HCT116 (cell line): ENCODE measurements around the gene MYO3B. TPM values are rescaled to one million over a fixed set of nuclear protein-coding genes. Genes with fewer than 3 reads are reported as not detected.

Source experiments
- ATAC-seq: fragments of 200-7000 bp; cut with Tn5 transposase; 2 replicates; pipeline ENCODE4 v1.9.1; 2020; ENCODE audit warnings: mild to moderate bottlenecking, moderate library complexity
- BruUV-seq: library from RNA; stranded (reverse); fragments of 400-500 nt; replicated peaks from 2 replicates; lab custom pipeline; 2021; lab: Mats Ljungman, UMichigan
- CTCF ChIA-PET: fragments of 300-600 bp; sonication (Branson Sonifier 250); formaldehyde crosslinking; loops from one replicate; lab custom pipeline; 2021; ENCODE audit warnings: antibody characterized with exemption; lab: Charles Lee
- POLR2A ChIA-PET: fragments of 300-600, 350-600 bp; sonication (Branson Sonifier 250); formaldehyde crosslinking; loops from one replicate; lab custom pipeline; 2021; ENCODE audit warnings: antibody characterized with exemption; lab: Charles Lee
- RAD21 ChIA-PET, 2 experiments: fragments of 300-600 bp; sonication (Branson Sonifier 250); formaldehyde crosslinking; loops; one replicate each; lab custom pipeline; 2023; ENCODE audit warnings: low total read pairs in 2 of 2; ENCODE audit not compliant: uncharacterized antibody in 2 of 2, unreplicated experiment in 2 of 2, low non-redundant PET in 1 of 2; lab: Charles Lee
- DNase-seq: peaks from one replicate; pipeline ENCODE4 v3.0.0-alpha.2; 2010; ENCODE audit warnings: low read depth, low spot score
- H2AFZ ChIP-seq: fragments of 200-600 bp; shearing (Covaris generic), sonication (generic); 2 replicates; pipeline ENCODE4 v1.6.1; 2017; ENCODE audit warnings: low read depth, mixed run types, mixed read lengths, antibody characterized with exemption, low read length; ENCODE audit not compliant: poor library complexity, severe bottlenecking
- H3K27ac ChIP-seq: 2 replicates; pipeline ENCODE4 v1.5.1; 2012; ENCODE audit warnings: low read depth, low read length
- H3K27me3 ChIP-seq: fragments of 200-600 bp; sonication (generic); 2 replicates; pipeline ENCODE4 v1.6.1; 2016; ENCODE audit warnings: mixed run types, low read length, mixed read lengths; ENCODE audit not compliant: insufficient read depth
- H3K36me3 ChIP-seq, 2 experiments: fragments of 200-500 bp in 1 of 2; fragments of 200-600 bp in 1 of 2; sonication (Bioruptor generic) in 1 of 2; sonication (generic) in 1 of 2; 2 replicates each; pipeline versions ENCODE4 v1.5.1 to v1.6.1; 2014 to 2016; ENCODE audit warnings: low read length in 2 of 2, inconsistent platforms in 1 of 2, mixed read lengths in 1 of 2, mixed run types in 1 of 2; ENCODE audit not compliant: insufficient read depth in 2 of 2, control insufficient read depth in 1 of 2
- H3K4me1 ChIP-seq, 2 experiments: fragments of 200-600 bp in 1 of 2; sonication (generic) in 1 of 2; 2 replicates each; pipeline versions ENCODE4 v1.5.1 to v1.6.1; 2012 to 2017; ENCODE audit warnings: low read length in 2 of 2, inconsistent platforms in 1 of 2, mild to moderate bottlenecking in 1 of 2, mixed read lengths in 1 of 2, mixed run types in 1 of 2, moderate library complexity in 1 of 2; ENCODE audit not compliant: insufficient read depth in 2 of 2, control insufficient read depth in 1 of 2
- H3K4me2 ChIP-seq: fragments of 200-600 bp; sonication (generic); 2 replicates; pipeline ENCODE4 v1.6.1; 2017; ENCODE audit warnings: mixed run types, low read length, mixed read lengths
- H3K4me3 ChIP-seq, 2 experiments: fragments of 200-600 bp in 1 of 2; sonication (generic) in 1 of 2; replicated peaks in 1 of 2; 2 replicates each; pipeline ENCODE4 v1.5.1; 2011 to 2016; ENCODE audit warnings: low read length in 2 of 2, control low read depth in 1 of 2, low read depth in 1 of 2, mild to moderate bottlenecking in 1 of 2, mixed read lengths in 1 of 2, mixed run types in 1 of 2
- H3K79me2 ChIP-seq: fragments of 200-600 bp; sonication (generic); 2 replicates; pipeline ENCODE4 v1.6.1; 2017; ENCODE audit warnings: mild to moderate bottlenecking, mixed run types, low read length, moderate library complexity, mixed read lengths; ENCODE audit not compliant: insufficient read depth
- H3K9ac ChIP-seq: fragments of 200-600 bp; sonication (generic); 2 replicates; pipeline ENCODE4 v1.6.1; 2016; ENCODE audit warnings: low read length, mixed read lengths
- H3K9me2 ChIP-seq: fragments of 200-600 bp; sonication (generic), shearing (Covaris generic); 2 replicates; pipeline ENCODE4 v1.6.1; 2017; ENCODE audit warnings: mixed run types, mild to moderate bottlenecking, moderate library complexity; ENCODE audit not compliant: insufficient read depth
- H3K9me3 ChIP-seq, 2 experiments: fragments of 200-500 bp in 1 of 2; fragments of 200-600 bp in 1 of 2; sonication (Bioruptor generic) in 1 of 2; sonication (generic) in 1 of 2; 2 replicates each; pipeline ENCODE4 v1.6.1; 2014 to 2017; ENCODE audit warnings: low read length in 2 of 2, mixed read lengths in 2 of 2, inconsistent platforms in 1 of 2, low read depth in 1 of 2, mild to moderate bottlenecking in 1 of 2, mixed run types in 1 of 2, moderate library complexity in 1 of 2; ENCODE audit not compliant: control insufficient read depth in 1 of 2, insufficient read depth in 1 of 2
- H4K20me1 ChIP-seq: fragments of 200-600 bp; sonication (generic), shearing (Covaris generic); 2 replicates; pipeline ENCODE4 v1.6.1; 2017; ENCODE audit warnings: mixed run types, mild to moderate bottlenecking, moderate library complexity; ENCODE audit not compliant: insufficient read depth
- ATF3 ChIP-seq: IDR thresholded peaks from 2 replicates; pipeline ENCODE4 v1.6.1; 2012
- CBX3 ChIP-seq: IDR thresholded peaks from 2 replicates; pipeline ENCODE4 v1.6.1; 2012; ENCODE audit warnings: low read depth
- CEBPB ChIP-seq: IDR thresholded peaks from 2 replicates; pipeline ENCODE4 v1.6.1; 2012; ENCODE audit warnings: low read depth
- CTCF ChIP-seq, 3 experiments: fragments of 200-600 bp in 1 of 3; sonication (generic) in 1 of 3; IDR thresholded peaks in 2 of 3; conservative IDR thresholded peaks in 1 of 3; 2 replicates each; pipeline ENCODE4 v1.5.1; 2012 to 2017; ENCODE audit warnings: low read depth in 2 of 3, low read length in 2 of 3, antibody characterized with exemption in 1 of 3, borderline replicate concordance in 1 of 3, control low read depth in 1 of 3, mild to moderate bottlenecking in 1 of 3, mixed read lengths in 1 of 3, mixed run types in 1 of 3, moderate library complexity in 1 of 3; ENCODE audit not compliant: insufficient read depth in 1 of 3
- EGR1 ChIP-seq: IDR thresholded peaks from 2 replicates; pipeline ENCODE4 v1.6.1; 2012; ENCODE audit warnings: low read depth
- ELF1 ChIP-seq: IDR thresholded peaks from 2 replicates; pipeline ENCODE4 v1.6.1; 2012; ENCODE audit warnings: low read depth, borderline replicate concordance
- EZH2 ChIP-seq: fragments of 200-600 bp; sonication (generic); IDR thresholded peaks from 2 replicates; pipeline ENCODE4 v1.6.1; 2017; ENCODE audit warnings: antibody characterized with exemption, mixed run types
- FOSL1 ChIP-seq: IDR thresholded peaks from 2 replicates; pipeline ENCODE4 v1.6.1; 2012; ENCODE audit warnings: low read depth
- MAX ChIP-seq: IDR thresholded peaks from 2 replicates; pipeline ENCODE4 v1.6.1; 2012
- POLR2AphosphoS5 ChIP-seq: IDR thresholded peaks from 2 replicates; pipeline ENCODE4 v1.6.1; 2011; ENCODE audit warnings: mild to moderate bottlenecking, low read depth, low read length, moderate library complexity
- RAD21 ChIP-seq: IDR thresholded peaks from 2 replicates; pipeline ENCODE4 v1.6.1; 2012; ENCODE audit warnings: low read depth, mild to moderate bottlenecking
- REST ChIP-seq: IDR thresholded peaks from 2 replicates; pipeline ENCODE4 v1.6.1; 2012; ENCODE audit warnings: low read depth
- SIN3A ChIP-seq: IDR thresholded peaks from 2 replicates; pipeline ENCODE4 v1.6.1; 2012; ENCODE audit warnings: low read depth
- TCF7L2 ChIP-seq: IDR thresholded peaks from 2 replicates; pipeline ENCODE4 v1.7.0; 2011; ENCODE audit warnings: borderline replicate concordance, inconsistent platforms; ENCODE audit not compliant: insufficient read depth, insufficient read length; ENCODE audit errors: extremely low read depth
- YY1 ChIP-seq: IDR thresholded peaks from 2 replicates; pipeline ENCODE4 v1.6.1; 2011; ENCODE audit warnings: low read length, low read depth, moderate library complexity, mild to moderate bottlenecking; ENCODE audit not compliant: insufficient replicate concordance; ENCODE audit errors: extremely low read depth
- ZBTB33 ChIP-seq: IDR thresholded peaks from 2 replicates; pipeline ENCODE4 v1.6.1; 2011; ENCODE audit warnings: mild to moderate bottlenecking, low read length, moderate library complexity; ENCODE audit not compliant: insufficient replicate concordance; ENCODE audit errors: extremely low read depth
- ZFX ChIP-seq: fragments of 450-650 bp; IDR thresholded peaks from 2 replicates; pipeline ENCODE4 v1.6.1; 2017
- ZNF274 ChIP-seq: fragments of 200-500 bp; sonication (Bioruptor generic); IDR thresholded peaks from 2 replicates; pipeline ENCODE4 v1.6.1; 2014; ENCODE audit warnings: mild to moderate bottlenecking, low read depth, low read length, inconsistent platforms
- intact Hi-C: fragments of 100-400 bp; cut with micrococcal nuclease; formaldehyde crosslinking; loops from 2 replicates; pipeline ENCODE4 v1.10.0; 2022
- total RNA-seq: library from RNA; stranded (reverse); gene quantifications from one replicate; pipeline ENCODE4 v1.2.1, GENCODE V29; 2021; ENCODE audit not compliant: unreplicated experiment

The MYO3B gene
- total RNA-seq, 1 experiment from 2014 or later = not detected

GRCh38 chr2:170341684-170342623, 164.0 kb downstream of the MYO3B start:
- no TSS peak for BruUV-seq
- H3K9me3 ChIP-seq = no peaks in the 10 kb centered on the region
- ChIA-PET POLR2A (no interaction called here), CTCF (interaction anchor here (0.7 to 1.4 kb wide), 3 partner anchors 18 to 474 kb away, joined by 3 to 4 read pairs (median 3); no protein-coding TSS in a partner anchor), RAD21 (no interaction called here)
- no peak overlapping the region for H3K9ac ChIP-seq
- H3K4me1 ChIP-seq = no peaks in the 10 kb centered on the region
- DNase-seq = no peak
- H3K27me3 ChIP-seq = no peaks in the 10 kb centered on the region
- no peak overlapping the region for H3K4me2 ChIP-seq
- no peak for ATAC-seq
- H3K9me2 ChIP-seq = no peaks in the 10 kb centered on the region
- H2AFZ ChIP-seq = no peak overlapping the region
- no peaks in the 10 kb centered on the region for H3K79me2 ChIP-seq
- H4K20me1 ChIP-seq = no peaks in the 10 kb centered on the region
- H3K36me3 ChIP-seq = no peaks in the 10 kb centered on the region
- intact Hi-C loops = no loop called here
- no peak overlapping the region for H3K27ac ChIP-seq
- H3K4me3 ChIP-seq = no peak overlapping the region
- no peak for TF ChIP-seq CBX3
- TF ChIP-seq RAD21 = no peak
- no peak for TF ChIP-seq ZBTB33
- TF ChIP-seq CTCF (IDR thresholded peaks at IDR 0.05 in 2 of 3, conservative IDR thresholded peaks at IDR 0.05 in 1 of 3; ENCODE audit: borderline replicate concordance in 1 of 3, insufficient read depth in 1 of 3, low read depth in 2 of 3, low read length in 2 of 3) = no peak
- no peak for TF ChIP-seq REST
- TF ChIP-seq ZFX = no peak
- no peak for TF ChIP-seq ELF1
- TF ChIP-seq CEBPB = no peak
- TF ChIP-seq FOSL1 = no peak
- no peak for TF ChIP-seq MAX
- no peak for TF ChIP-seq SIN3A
- no peak for TF ChIP-seq EGR1
- TF ChIP-seq ATF3 = no peak
- TF ChIP-seq ZNF274 = no peak
- no peak for TF ChIP-seq POLR2AphosphoS5
- no peak for TF ChIP-seq YY1
- TF ChIP-seq TCF7L2 = no peak
- no peak for TF ChIP-seq EZH2
